ENCODE results near the gene RAB27B.

The RAB27B gene

DNA sequence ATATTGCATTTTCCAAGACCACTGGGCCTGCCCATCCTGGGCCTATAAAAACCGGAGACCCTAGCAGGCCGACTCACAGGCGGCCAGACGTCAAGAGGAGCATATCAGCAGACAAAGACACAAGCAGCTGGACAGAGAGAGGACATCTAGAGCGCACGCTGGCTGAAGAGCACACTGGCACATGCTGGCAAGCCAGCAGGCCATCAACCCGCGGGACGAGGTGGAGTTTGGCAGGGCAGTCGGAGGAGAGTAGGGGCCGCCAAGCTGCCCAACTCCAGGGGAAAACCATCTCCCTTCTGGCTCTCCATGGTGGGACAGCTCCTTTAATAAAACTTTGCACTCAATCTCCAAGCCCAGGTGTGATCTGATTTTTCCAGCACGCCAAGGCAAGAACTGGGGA lies 36.6 kb upstream of the RAB27B start:
- Histone ChIP-seq H3K36me3 (ENCODE audit: control insufficient read depth in 2 of 2, insufficient read depth in 1 of 2, low read length in 2 of 2) (no peaks in the 10 kb centered on the region), H3K9me3 (ENCODE audit: control insufficient read depth, insufficient read depth, low read depth, low read length) (no peaks in the 10 kb centered on the region), H3K27ac (ENCODE audit: extremely low read depth, low read depth, low read length) (no peak overlapping the region), H3K4me3 (ENCODE audit: low read depth, low read length) (no peak overlapping the region), H3K4me1 (ENCODE audit: control insufficient read depth, insufficient read depth, low read length) (no peaks in the 10 kb centered on the region)
- ChIA-PET POLR2A (no interaction called here), CTCF (interaction anchor here (0.9 kb wide), 1 partner anchor 15 kb away, joined by 3 read pairs; no protein-coding TSS in a partner anchor)
- no peak for TF ChIP-seq ZNF560 (tag by site-specific recombination; IDR thresholded peaks at IDR 0.05; ENCODE audit: borderline replicate concordance)
- TF ChIP-seq HOXD13 (CRISPR knock-in tag; IDR thresholded peaks at IDR 0.05; ENCODE audit: borderline replicate concordance) = no peak
- no peak for TF ChIP-seq SALL2 (tag by site-specific recombination; IDR thresholded peaks at IDR 0.05; ENCODE audit: borderline replicate concordance)
- TF ChIP-seq ZSCAN23 (tag by site-specific recombination; IDR thresholded peaks at IDR 0.05) = no peak
- no peak for TF ChIP-seq ATF2 (tag by site-specific recombination; IDR thresholded peaks at IDR 0.05; ENCODE audit: low read depth)
- no peak for TF ChIP-seq ZNF394 (tag by site-specific recombination; IDR thresholded peaks at IDR 0.05; ENCODE audit: borderline replicate concordance)
- TF ChIP-seq SCRT2 (tag by site-specific recombination; IDR thresholded peaks at IDR 0.05) = no peak
- TF ChIP-seq ZNF549 (tag by site-specific recombination; IDR thresholded peaks at IDR 0.05) = no peak
- no peak for TF ChIP-seq ZNF16 (tag by site-specific recombination; IDR thresholded peaks at IDR 0.05; ENCODE audit: low read depth)
- TF ChIP-seq ZNF157 (tag by site-specific recombination; IDR thresholded peaks at IDR 0.05) = no peak
- no peak for TF ChIP-seq ZNF548 (tag by site-specific recombination; IDR thresholded peaks at IDR 0.05)
- no peak for TF ChIP-seq ZNF488 (tag by site-specific recombination; IDR thresholded peaks at IDR 0.05)
- TF ChIP-seq ZNF654 (tag by site-specific recombination; IDR thresholded peaks at IDR 0.05; ENCODE audit: low read depth) = no peak
- TF ChIP-seq ZNF473 (tag by site-specific recombination; IDR thresholded peaks at IDR 0.05) = no peak
- TF ChIP-seq, protein P1, sequence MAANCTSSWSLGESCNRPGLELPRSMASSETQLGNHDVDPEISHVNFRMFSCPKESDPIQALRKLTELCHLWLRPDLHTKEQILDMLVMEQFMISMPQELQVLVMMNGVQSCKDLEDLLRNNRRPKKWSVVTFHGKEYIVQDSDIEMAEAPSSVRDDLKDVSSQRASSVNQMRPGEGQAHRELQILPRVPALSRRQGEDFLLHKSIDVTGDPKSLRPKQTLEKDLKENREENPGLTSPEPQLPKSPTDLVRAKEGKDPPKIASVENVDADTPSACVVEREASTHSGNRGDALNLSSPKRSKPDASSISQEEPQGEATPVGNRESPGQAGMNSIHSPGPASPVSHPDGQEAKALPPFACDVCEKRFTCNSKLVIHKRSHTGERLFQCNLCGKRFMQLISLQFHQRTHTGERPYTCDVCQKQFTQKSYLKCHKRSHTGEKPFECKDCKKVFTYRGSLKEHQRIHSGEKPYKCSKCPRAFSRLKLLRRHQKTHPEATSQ (tag by site-specific recombination; IDR thresholded peaks at IDR 0.05) = no peak
- TF ChIP-seq, protein P2, sequence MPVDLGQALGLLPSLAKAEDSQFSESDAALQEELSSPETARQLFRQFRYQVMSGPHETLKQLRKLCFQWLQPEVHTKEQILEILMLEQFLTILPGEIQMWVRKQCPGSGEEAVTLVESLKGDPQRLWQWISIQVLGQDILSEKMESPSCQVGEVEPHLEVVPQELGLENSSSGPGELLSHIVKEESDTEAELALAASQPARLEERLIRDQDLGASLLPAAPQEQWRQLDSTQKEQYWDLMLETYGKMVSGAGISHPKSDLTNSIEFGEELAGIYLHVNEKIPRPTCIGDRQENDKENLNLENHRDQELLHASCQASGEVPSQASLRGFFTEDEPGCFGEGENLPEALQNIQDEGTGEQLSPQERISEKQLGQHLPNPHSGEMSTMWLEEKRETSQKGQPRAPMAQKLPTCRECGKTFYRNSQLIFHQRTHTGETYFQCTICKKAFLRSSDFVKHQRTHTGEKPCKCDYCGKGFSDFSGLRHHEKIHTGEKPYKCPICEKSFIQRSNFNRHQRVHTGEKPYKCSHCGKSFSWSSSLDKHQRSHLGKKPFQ (tag by site-specific recombination; IDR thresholded peaks at IDR 0.05) = no peak
- TF ChIP-seq ZBTB44 (tag by site-specific recombination; IDR thresholded peaks at IDR 0.05) = no peak

DNA sequence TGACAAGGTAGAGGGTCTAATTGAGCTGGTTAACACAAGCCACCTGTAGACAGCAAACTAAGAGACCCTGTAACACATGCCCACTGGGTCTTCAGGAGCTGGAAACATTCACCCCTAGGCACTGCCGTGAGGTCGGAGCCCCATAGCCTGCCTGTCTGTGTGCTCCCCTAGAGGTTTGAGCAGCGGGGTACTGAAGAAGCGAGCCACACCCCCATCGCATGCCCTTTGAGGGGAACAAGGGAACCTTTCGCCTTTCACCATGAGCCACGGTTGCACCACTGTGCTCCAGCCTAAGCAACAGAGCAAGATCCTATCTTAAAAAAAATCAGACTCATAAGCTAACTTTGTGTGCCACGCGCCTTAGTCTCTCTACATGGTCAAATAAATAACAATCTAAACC lies 36.2 kb upstream of the RAB27B start:
- Histone ChIP-seq H3K9me3 (ENCODE audit: control insufficient read depth, insufficient read depth, low read depth, low read length) (no peaks in the 10 kb centered on the region), H3K4me1 (ENCODE audit: control insufficient read depth, insufficient read depth, low read length) (no peaks in the 10 kb centered on the region), H3K36me3 (ENCODE audit: control insufficient read depth in 2 of 2, insufficient read depth in 1 of 2, low read length in 2 of 2) (no peaks in the 10 kb centered on the region), H3K4me3 (ENCODE audit: low read depth, low read length) (no peak overlapping the region), H3K27ac (ENCODE audit: extremely low read depth, low read depth, low read length) (no peak overlapping the region)
- TF ChIP-seq, protein P3, sequence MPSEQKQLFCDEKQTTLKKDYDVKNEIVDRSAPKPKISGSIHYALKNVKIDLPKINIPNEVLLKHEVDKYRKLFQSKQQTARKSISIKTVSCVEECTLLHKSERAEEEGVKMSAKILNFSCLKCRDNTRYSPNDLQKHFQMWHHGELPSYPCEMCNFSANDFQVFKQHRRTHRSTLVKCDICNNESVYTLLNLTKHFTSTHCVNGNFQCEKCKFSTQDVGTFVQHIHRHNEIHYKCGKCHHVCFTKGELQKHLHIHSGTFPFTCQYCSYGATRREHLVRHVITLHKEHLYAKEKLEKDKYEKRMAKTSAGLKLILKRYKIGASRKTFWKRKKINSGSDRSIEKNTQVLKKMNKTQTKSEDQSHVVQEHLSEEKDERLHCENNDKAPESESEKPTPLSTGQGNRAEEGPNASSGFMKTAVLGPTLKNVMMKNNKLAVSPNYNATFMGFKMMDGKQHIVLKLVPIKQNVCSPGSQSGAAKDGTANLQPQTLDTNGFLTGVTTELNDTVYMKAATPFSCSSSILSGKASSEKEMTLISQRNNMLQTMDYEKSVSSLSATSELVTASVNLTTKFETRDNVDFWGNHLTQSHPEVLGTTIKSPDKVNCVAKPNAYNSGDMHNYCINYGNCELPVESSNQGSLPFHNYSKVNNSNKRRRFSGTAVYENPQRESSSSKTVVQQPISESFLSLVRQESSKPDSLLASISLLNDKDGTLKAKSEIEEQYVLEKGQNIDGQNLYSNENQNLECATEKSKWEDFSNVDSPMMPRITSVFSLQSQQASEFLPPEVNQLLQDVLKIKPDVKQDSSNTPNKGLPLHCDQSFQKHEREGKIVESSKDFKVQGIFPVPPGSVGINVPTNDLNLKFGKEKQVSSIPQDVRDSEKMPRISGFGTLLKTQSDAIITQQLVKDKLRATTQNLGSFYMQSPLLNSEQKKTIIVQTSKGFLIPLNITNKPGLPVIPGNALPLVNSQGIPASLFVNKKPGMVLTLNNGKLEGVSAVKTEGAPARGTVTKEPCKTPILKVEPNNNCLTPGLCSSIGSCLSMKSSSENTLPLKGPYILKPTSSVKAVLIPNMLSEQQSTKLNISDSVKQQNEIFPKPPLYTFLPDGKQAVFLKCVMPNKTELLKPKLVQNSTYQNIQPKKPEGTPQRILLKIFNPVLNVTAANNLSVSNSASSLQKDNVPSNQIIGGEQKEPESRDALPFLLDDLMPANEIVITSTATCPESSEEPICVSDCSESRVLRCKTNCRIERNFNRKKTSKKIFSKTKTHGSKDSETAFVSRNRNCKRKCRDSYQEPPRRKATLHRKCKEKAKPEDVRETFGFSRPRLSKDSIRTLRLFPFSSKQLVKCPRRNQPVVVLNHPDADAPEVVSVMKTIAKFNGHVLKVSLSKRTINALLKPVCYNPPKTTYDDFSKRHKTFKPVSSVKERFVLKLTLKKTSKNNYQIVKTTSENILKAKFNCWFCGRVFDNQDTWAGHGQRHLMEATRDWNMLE (tag by site-specific recombination; conservative IDR thresholded peaks at IDR 0.05; ENCODE audit: low read depth) = no peak
- no peak for TF ChIP-seq ZNF133 (tag by site-specific recombination; IDR thresholded peaks at IDR 0.05)
- TF ChIP-seq TCF7L2 (IDR thresholded peaks at IDR 0.05; ENCODE audit: borderline replicate concordance, low read depth, low read length) = no peak
- TF ChIP-seq GLI2 (tag by site-specific recombination; IDR thresholded peaks at IDR 0.05; ENCODE audit: borderline replicate concordance, low read depth) = no peak
- TF ChIP-seq ZNF311 (tag by site-specific recombination; IDR thresholded peaks at IDR 0.05; ENCODE audit: borderline replicate concordance) = no peak
- POLR2A ChIA-PET = no interaction called here
- CTCF ChIA-PET = interaction anchor here (0.9 kb wide), 1 partner anchor 15 kb away, joined by 3 read pairs; no protein-coding TSS in a partner anchor

All from HEK293 (cell line).